OCI-LY1 (cell line): Measurements from ENCODE around the gene SMARCC1.

ENCODE experiments used
- EZH2 ChIP-seq: fragments of 200-600 bp; sonication (generic), shearing (Covaris generic); IDR thresholded peaks from 2 replicates; pipeline ENCODE4 v1.8.0; 2017; ENCODE audit warnings: borderline replicate concordance, mixed run types, mild to moderate bottlenecking, antibody characterized with exemption, low read length, moderate library complexity, mixed read lengths
- TF ChIP-seq, protein P1 (sequence below): fragments of 200-600 bp; sonication (generic), shearing (Covaris generic); IDR thresholded peaks from 2 replicates; pipeline ENCODE4 v1.5.1; 2017; ENCODE audit warnings: mild to moderate bottlenecking, antibody characterized with exemption, low read length, moderate library complexity, mixed read lengths

GRCh38 chr3:47610583-47610982 is 171.1 kb downstream of the SMARCC1 start:
- TF ChIP-seq, protein P1, sequence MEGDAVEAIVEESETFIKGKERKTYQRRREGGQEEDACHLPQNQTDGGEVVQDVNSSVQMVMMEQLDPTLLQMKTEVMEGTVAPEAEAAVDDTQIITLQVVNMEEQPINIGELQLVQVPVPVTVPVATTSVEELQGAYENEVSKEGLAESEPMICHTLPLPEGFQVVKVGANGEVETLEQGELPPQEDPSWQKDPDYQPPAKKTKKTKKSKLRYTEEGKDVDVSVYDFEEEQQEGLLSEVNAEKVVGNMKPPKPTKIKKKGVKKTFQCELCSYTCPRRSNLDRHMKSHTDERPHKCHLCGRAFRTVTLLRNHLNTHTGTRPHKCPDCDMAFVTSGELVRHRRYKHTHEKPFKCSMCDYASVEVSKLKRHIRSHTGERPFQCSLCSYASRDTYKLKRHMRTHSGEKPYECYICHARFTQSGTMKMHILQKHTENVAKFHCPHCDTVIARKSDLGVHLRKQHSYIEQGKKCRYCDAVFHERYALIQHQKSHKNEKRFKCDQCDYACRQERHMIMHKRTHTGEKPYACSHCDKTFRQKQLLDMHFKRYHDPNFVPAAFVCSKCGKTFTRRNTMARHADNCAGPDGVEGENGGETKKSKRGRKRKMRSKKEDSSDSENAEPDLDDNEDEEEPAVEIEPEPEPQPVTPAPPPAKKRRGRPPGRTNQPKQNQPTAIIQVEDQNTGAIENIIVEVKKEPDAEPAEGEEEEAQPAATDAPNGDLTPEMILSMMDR: no peak
- no peak for TF ChIP-seq EZH2
